Neural crest cell (in vitro differentiated cells): ENCODE results near the gene CHRD. TPM values are rescaled to one million over a fixed set of nuclear protein-coding genes. Genes with fewer than 3 reads are reported as not detected.
A peak's percentile ranks its signal among the peaks of the same experiment; 100 is the strongest.

Experiments used
- DNase-seq: peaks from one replicate; pipeline ENCODE4 v3.0.0; 2021; ENCODE audit warnings: low read depth, mixed read lengths, low spot score
- H3K27ac Mint-ChIP-seq: one replicate; pipeline ENCODE4 v1.8.0; 2021; ENCODE audit warnings: mild to moderate bottlenecking, mixed read lengths; ENCODE audit not compliant: unreplicated experiment
- H3K27me3 Mint-ChIP-seq: 2 replicates; pipeline ENCODE4 v1.8.0; 2021; ENCODE audit warnings: low read depth, mild to moderate bottlenecking, mixed read lengths
- H3K36me3 Mint-ChIP-seq: 2 replicates; pipeline ENCODE4 v1.8.0; 2021; ENCODE audit warnings: low read depth, mild to moderate bottlenecking, mixed read lengths
- H3K4me1 Mint-ChIP-seq: 2 replicates; pipeline ENCODE4 v1.8.0; 2021; ENCODE audit warnings: mixed read lengths
- H3K4me3 Mint-ChIP-seq: one replicate; pipeline ENCODE4 v1.8.0; 2021; ENCODE audit warnings: mild to moderate bottlenecking, mixed read lengths
- H3K9me3 Mint-ChIP-seq: 2 replicates; pipeline ENCODE4 v1.8.0; 2021; ENCODE audit warnings: mixed read lengths
- CTCF ChIP-seq: fragments of 200-600 bp; sonication (generic); conservative IDR thresholded peaks from 2 replicates; pipeline ENCODE4 v1.5.0; 2021; ENCODE audit warnings: antibody characterized with exemption, mild to moderate bottlenecking
- total RNA-seq: library from RNA; stranded (reverse); gene quantifications from 2 replicates; pipeline ENCODE4 v1.2.1, GENCODE V29; 2021

CHRD gene
- total RNA-seq, 1 donor from 2014 or later = 4.0 TPM

- Mint-ChIP-seq H3K27me3 (peaks cover under 1% of the 10 kb centered on the region), H3K36me3 (peaks cover 5% of the 10 kb centered on the region), H3K4me3 (peak overlapping the region; percentile 71), H3K4me1 (peaks cover 28% of the 10 kb centered on the region), H3K9me3 (no peaks in the 10 kb centered on the region), H3K27ac (no peak overlapping the region)
- TF ChIP-seq CTCF = no peak
- DNase-seq = no peak
Measured at GRCh38 chr3:184358124-184358767, 21.6 kb upstream of the CHRD start.

- no peak for DNase-seq
- TF ChIP-seq CTCF = no peak
Measured at GRCh38 chr3:184358921-184359350, 20.9 kb upstream of the CHRD start.

GRCh38 chr3:184359610-184360009 is 20.2 kb upstream of the CHRD start:
- no peak overlapping the region for H3K27ac Mint-ChIP-seq

More at GRCh38 chr3:184358921-184359350, 20.9 kb upstream of the CHRD start:
- H3K27ac Mint-ChIP-seq = no peak overlapping the region
- H3K27me3 Mint-ChIP-seq = peaks cover 2% of the 10 kb centered on the region
- peak overlapping the region; percentile 92 for H3K4me3 Mint-ChIP-seq
- peaks cover 31% of the 10 kb centered on the region for H3K4me1 Mint-ChIP-seq
- no peaks in the 10 kb centered on the region for H3K9me3 Mint-ChIP-seq
- peaks cover 5% of the 10 kb centered on the region for H3K36me3 Mint-ChIP-seq

GRCh38 chr3:184360070-184360928 is 19.6 kb upstream of the CHRD start:
- Mint-ChIP-seq H3K27me3 (peaks cover 2% of the 10 kb centered on the region), H3K4me1 (peaks cover 38% of the 10 kb centered on the region), H3K4me3 (peak overlapping the region; percentile 92), H3K27ac (no peak overlapping the region), H3K9me3 (no peaks in the 10 kb centered on the region), H3K36me3 (peaks cover 7% of the 10 kb centered on the region)
- no peak for DNase-seq
- no peak for TF ChIP-seq CTCF

More at GRCh38 chr3:184359610-184360009, 20.2 kb upstream of the CHRD start:
- Mint-ChIP-seq H3K27me3 (peaks cover 2% of the 10 kb centered on the region), H3K4me1 (peaks cover 35% of the 10 kb centered on the region), H3K9me3 (no peaks in the 10 kb centered on the region), H3K4me3 (peak overlapping the region; percentile 92), H3K36me3 (peaks cover 5% of the 10 kb centered on the region)
- no peak for TF ChIP-seq CTCF
- DNase-seq = no peak

- no peaks in the 10 kb centered on the region for H3K9me3 Mint-ChIP-seq
- H3K27me3 Mint-ChIP-seq = peaks cover 2% of the 10 kb centered on the region
- no peak for DNase-seq
- peak overlapping the region; percentile 92 for H3K4me3 Mint-ChIP-seq
- TF ChIP-seq CTCF = no peak
- H3K36me3 Mint-ChIP-seq = peaks cover 4% of the 10 kb centered on the region
- peaks cover 35% of the 10 kb centered on the region for H3K4me1 Mint-ChIP-seq
- no peak overlapping the region for H3K27ac Mint-ChIP-seq
Measured at GRCh38 chr3:184360929-184361531, 18.8 kb upstream of the CHRD start.
